Astrocyte (in vitro differentiated cells and primary cell): ENCODE data around the gene ZNF407. TPM values are rescaled to one million over a fixed set of nuclear protein-coding genes. Genes with fewer than 3 reads are reported as not detected.

Experiments
- DNase-seq: peaks from one replicate; pipeline ENCODE4 v3.0.0-alpha.2; 2010; ENCODE audit warnings: low read depth
- FAIRE-seq: peaks from 2 replicates; lab custom pipeline; 2011; peaks lifted over from hg19 to GRCh38; lab: Jason Lieb, UNC
- H2AFZ ChIP-seq: 2 replicates; pipeline ENCODE4 v1.6.0; 2012; ENCODE audit warnings: low read depth, low read length, inconsistent platforms
- H3K27ac ChIP-seq: 2 replicates; pipeline ENCODE4 v1.5.1; 2011; ENCODE audit warnings: low read depth, low read length, inconsistent platforms
- H3K27me3 ChIP-seq: 2 replicates; pipeline ENCODE4 v1.6.0; 2011; ENCODE audit warnings: low read length, inconsistent platforms; ENCODE audit not compliant: insufficient read depth
- H3K36me3 ChIP-seq: 2 replicates; pipeline ENCODE4 v1.5.1; 2011; ENCODE audit warnings: low read length, inconsistent platforms; ENCODE audit not compliant: insufficient read depth
- H3K4me1 ChIP-seq: 2 replicates; pipeline ENCODE4 v1.5.1; 2011; ENCODE audit warnings: low read length, inconsistent platforms; ENCODE audit not compliant: insufficient read depth
- H3K4me2 ChIP-seq: 2 replicates; pipeline ENCODE4 v1.6.0; 2012; ENCODE audit warnings: low read length, inconsistent platforms
- H3K4me3 ChIP-seq: 2 replicates; pipeline ENCODE4 v1.5.1; 2011; ENCODE audit warnings: low read depth, mild to moderate bottlenecking, low read length, inconsistent platforms; ENCODE audit not compliant: insufficient read depth
- H3K79me2 ChIP-seq: 2 replicates; pipeline ENCODE4 v1.6.0; 2012; ENCODE audit warnings: mild to moderate bottlenecking, low read length, inconsistent platforms; ENCODE audit not compliant: insufficient read depth
- H3K9ac ChIP-seq: 2 replicates; pipeline ENCODE4 v1.6.0; 2012; ENCODE audit warnings: mild to moderate bottlenecking, low read length, inconsistent platforms
- H3K9me3 ChIP-seq: 2 replicates; pipeline ENCODE4 v1.5.1; 2012; ENCODE audit warnings: low read depth, mild to moderate bottlenecking, low read length, inconsistent platforms; ENCODE audit not compliant: insufficient read depth
- H4K20me1 ChIP-seq: 2 replicates; pipeline ENCODE4 v1.6.0; 2012; ENCODE audit warnings: low read length, inconsistent platforms; ENCODE audit not compliant: insufficient read depth
- H3K27ac Mint-ChIP-seq: one replicate; pipeline ENCODE4 v1.8.0; 2021; ENCODE audit warnings: mild to moderate bottlenecking, mixed read lengths; ENCODE audit not compliant: unreplicated experiment
- H3K27me3 Mint-ChIP-seq: one replicate; pipeline ENCODE4 v1.8.0; 2021; ENCODE audit warnings: low read depth, mixed read lengths; ENCODE audit not compliant: unreplicated experiment
- H3K36me3 Mint-ChIP-seq: one replicate; pipeline ENCODE4 v1.8.0; 2021; ENCODE audit warnings: low read depth, mixed read lengths; ENCODE audit not compliant: unreplicated experiment
- H3K4me1 Mint-ChIP-seq: one replicate; pipeline ENCODE4 v1.8.0; 2021; ENCODE audit warnings: low read depth, mixed read lengths; ENCODE audit not compliant: unreplicated experiment
- H3K4me3 Mint-ChIP-seq: one replicate; pipeline ENCODE4 v1.8.0; 2021; ENCODE audit warnings: mild to moderate bottlenecking, moderate library complexity, mixed read lengths; ENCODE audit not compliant: unreplicated experiment
- H3K9me3 Mint-ChIP-seq: one replicate; pipeline ENCODE4 v1.8.0; 2021; ENCODE audit warnings: mild to moderate bottlenecking, mixed read lengths; ENCODE audit not compliant: unreplicated experiment
- EZH2 ChIP-seq: IDR thresholded peaks from 2 replicates; pipeline ENCODE4 v1.6.1; 2012; ENCODE audit warnings: mild to moderate bottlenecking, low read length, inconsistent platforms; ENCODE audit not compliant: insufficient read depth
- total RNA-seq: library from RNA; stranded (reverse); gene quantifications from 2 replicates; pipeline ENCODE4 v1.2.1, GENCODE V29; 2021
- TF ChIP-seq, protein P1 (sequence below): IDR thresholded peaks from 2 replicates; pipeline ENCODE4 v1.5.1; 2011; ENCODE audit warnings: low read depth, mild to moderate bottlenecking, inconsistent platforms, low read length, moderate library complexity; ENCODE audit not compliant: insufficient read depth

ZNF407 gene
- total RNA-seq, 1 donor from 2014 or later: 13.8 TPM

DNA sequence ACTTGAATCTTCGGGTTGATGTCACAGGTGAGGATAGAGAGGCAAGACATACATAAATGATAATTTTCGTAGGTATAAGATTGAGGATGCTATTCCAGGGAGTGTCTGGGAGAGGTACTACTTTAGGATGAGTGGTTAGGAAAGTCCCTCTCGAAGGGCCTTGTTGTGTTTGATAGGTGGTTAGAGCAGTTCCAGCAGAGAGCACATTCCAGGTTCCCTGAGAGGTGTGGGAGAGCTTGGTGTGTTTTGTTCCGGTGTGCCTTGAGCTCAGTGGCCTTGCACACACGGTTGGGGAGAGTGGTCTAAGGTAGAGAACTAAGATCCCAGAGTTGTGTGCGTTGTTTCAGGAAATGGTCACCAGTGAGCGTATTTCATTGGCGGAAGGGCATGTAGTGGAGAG lies 191.4 kb downstream of the ZNF407 start:
- no peak overlapping the region for H3K27ac Mint-ChIP-seq
- Histone ChIP-seq H3K9me3 (no peaks in the 10 kb centered on the region), H3K27me3 (no peaks in the 10 kb centered on the region), H2AFZ (no peak overlapping the region), H4K20me1 (no peaks in the 10 kb centered on the region), H3K79me2 (no peaks in the 10 kb centered on the region), H3K4me1 (no peaks in the 10 kb centered on the region), H3K4me2 (no peak overlapping the region), H3K27ac (no peak overlapping the region), H3K36me3 (no peaks in the 10 kb centered on the region), H3K9ac (no peak overlapping the region), H3K4me3 (no peak overlapping the region)
- no peak overlapping the region for H3K4me3 Mint-ChIP-seq
- FAIRE-seq: no peak
- no peak for DNase-seq
- H3K36me3 Mint-ChIP-seq: no peaks in the 10 kb centered on the region
- H3K4me1 Mint-ChIP-seq: peaks cover 4% of the 10 kb centered on the region
- TF ChIP-seq, protein P1, sequence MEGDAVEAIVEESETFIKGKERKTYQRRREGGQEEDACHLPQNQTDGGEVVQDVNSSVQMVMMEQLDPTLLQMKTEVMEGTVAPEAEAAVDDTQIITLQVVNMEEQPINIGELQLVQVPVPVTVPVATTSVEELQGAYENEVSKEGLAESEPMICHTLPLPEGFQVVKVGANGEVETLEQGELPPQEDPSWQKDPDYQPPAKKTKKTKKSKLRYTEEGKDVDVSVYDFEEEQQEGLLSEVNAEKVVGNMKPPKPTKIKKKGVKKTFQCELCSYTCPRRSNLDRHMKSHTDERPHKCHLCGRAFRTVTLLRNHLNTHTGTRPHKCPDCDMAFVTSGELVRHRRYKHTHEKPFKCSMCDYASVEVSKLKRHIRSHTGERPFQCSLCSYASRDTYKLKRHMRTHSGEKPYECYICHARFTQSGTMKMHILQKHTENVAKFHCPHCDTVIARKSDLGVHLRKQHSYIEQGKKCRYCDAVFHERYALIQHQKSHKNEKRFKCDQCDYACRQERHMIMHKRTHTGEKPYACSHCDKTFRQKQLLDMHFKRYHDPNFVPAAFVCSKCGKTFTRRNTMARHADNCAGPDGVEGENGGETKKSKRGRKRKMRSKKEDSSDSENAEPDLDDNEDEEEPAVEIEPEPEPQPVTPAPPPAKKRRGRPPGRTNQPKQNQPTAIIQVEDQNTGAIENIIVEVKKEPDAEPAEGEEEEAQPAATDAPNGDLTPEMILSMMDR: no peak
- no peak for TF ChIP-seq EZH2
- H3K27me3 Mint-ChIP-seq: no peaks in the 10 kb centered on the region
- no peaks in the 10 kb centered on the region for H3K9me3 Mint-ChIP-seq

DNA sequence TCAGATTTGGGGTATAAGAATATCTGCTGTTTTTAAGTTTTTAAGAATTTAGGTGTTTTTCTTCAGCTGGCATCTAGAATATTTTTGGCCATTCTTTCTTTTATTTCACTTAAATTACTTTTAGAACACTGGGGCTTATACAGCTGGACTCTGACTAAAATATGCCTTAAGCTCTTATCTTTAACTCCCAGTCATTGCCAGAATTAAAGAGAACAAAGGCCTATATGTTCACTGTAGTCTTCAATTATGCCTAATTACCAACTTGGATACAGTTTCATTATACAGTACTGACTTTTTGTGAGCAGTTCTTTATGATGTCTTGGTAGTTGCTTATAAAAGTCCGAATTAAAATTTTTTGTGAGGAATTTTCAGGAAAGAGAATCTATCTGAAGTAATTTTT lies 192.8 kb downstream of the ZNF407 start:
- Mint-ChIP-seq H3K9me3 (no peaks in the 10 kb centered on the region), H3K4me3 (no peak overlapping the region), H3K27ac (no peak overlapping the region), H3K36me3 (no peaks in the 10 kb centered on the region), H3K4me1 (peaks cover 4% of the 10 kb centered on the region), H3K27me3 (no peaks in the 10 kb centered on the region)
- H3K27ac ChIP-seq: no peak overlapping the region
- DNase-seq (no peak), FAIRE-seq (no peak)
- no peak overlapping the region for H2AFZ ChIP-seq
- H3K4me2 ChIP-seq: no peak overlapping the region
- H4K20me1 ChIP-seq: no peaks in the 10 kb centered on the region
- no peak for TF ChIP-seq EZH2
- TF ChIP-seq, protein P1: no peak
- no peak overlapping the region for H3K4me3 ChIP-seq
- H3K27me3 ChIP-seq: no peaks in the 10 kb centered on the region
- no peaks in the 10 kb centered on the region for H3K79me2 ChIP-seq
- no peaks in the 10 kb centered on the region for H3K4me1 ChIP-seq
- no peaks in the 10 kb centered on the region for H3K9me3 ChIP-seq
- no peak overlapping the region for H3K9ac ChIP-seq
- no peaks in the 10 kb centered on the region for H3K36me3 ChIP-seq

DNA sequence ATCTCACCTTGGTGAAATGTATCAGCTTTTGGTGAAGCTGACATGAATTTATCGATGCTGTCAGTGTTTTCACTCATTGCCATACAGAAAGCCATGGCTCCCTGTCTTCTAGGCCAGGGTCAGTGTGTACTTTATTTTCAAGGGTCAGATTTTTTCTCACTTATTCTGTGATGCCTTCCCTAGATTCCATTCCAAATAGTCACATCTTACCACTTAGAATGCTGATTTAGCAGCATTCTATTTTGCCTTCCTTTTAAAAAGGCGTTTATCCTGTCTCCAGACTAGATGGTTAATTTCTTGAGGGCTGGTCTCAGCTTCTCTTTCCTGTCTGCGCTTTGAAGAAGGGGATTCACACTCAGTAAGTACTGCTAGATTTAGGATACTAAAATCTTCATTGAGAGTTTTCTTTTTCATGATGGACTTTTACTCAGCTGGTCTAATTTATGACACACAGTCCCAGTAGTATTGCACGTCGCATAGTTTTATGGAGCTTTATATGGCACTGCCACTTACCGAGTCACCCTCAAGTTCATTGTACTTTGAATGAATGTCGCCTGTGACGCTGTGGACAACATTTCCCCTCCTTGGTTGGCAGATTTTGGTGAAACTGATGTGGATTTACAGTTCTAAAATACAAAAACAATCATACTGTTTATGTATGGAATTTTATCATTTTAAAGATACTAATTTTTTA lies 194.0 kb downstream of the ZNF407 start:
- Histone ChIP-seq H3K27ac (no peak overlapping the region), H3K79me2 (no peaks in the 10 kb centered on the region), H4K20me1 (no peaks in the 10 kb centered on the region), H2AFZ (no peak overlapping the region), H3K4me3 (no peak overlapping the region), H3K4me1 (no peaks in the 10 kb centered on the region), H3K36me3 (no peaks in the 10 kb centered on the region), H3K27me3 (no peaks in the 10 kb centered on the region), H3K9me3 (no peaks in the 10 kb centered on the region), H3K9ac (no peak overlapping the region), H3K4me2 (no peak overlapping the region)
- Mint-ChIP-seq H3K27me3 (no peaks in the 10 kb centered on the region), H3K36me3 (no peaks in the 10 kb centered on the region), H3K4me1 (peaks cover 10% of the 10 kb centered on the region), H3K4me3 (no peak overlapping the region), H3K9me3 (no peaks in the 10 kb centered on the region), H3K27ac (peak overlapping the region; percentile 54)
- DNase-seq: no peak
- TF ChIP-seq, protein P1: no peak
- TF ChIP-seq EZH2: no peak
- peak; percentile 47 for FAIRE-seq
